HCT116 (cell line): ENCODE results near the gene KIAA0319L.
"Not testable (repeated sequence)": the region's sequence is repeated elsewhere in the genome, so short reads cannot be mapped to it uniquely, and the experiment has no call there.

ENCODE experiments used
- CEBPB ChIP-seq: IDR thresholded peaks from 2 replicates; pipeline ENCODE4 v1.6.1; 2012; ENCODE audit warnings: low read depth
- EZH2 ChIP-seq: fragments of 200-600 bp; sonication (generic); IDR thresholded peaks from 2 replicates; pipeline ENCODE4 v1.6.1; 2017; ENCODE audit warnings: antibody characterized with exemption, mixed run types
- EZH2phosphoT487 ChIP-seq: fragments of 200-600 bp; IDR thresholded peaks from 2 replicates; pipeline ENCODE4 v1.6.1; 2018; ENCODE audit warnings: antibody characterized with exemption, borderline replicate concordance
- FOSL1 ChIP-seq: IDR thresholded peaks from 2 replicates; pipeline ENCODE4 v1.6.1; 2012; ENCODE audit warnings: low read depth
- JUND ChIP-seq: IDR thresholded peaks from 2 replicates; pipeline ENCODE4 v1.6.1; 2012
- POLR2A ChIP-seq: IDR thresholded peaks from 2 replicates; pipeline ENCODE4 v1.7.0; 2011; ENCODE audit warnings: borderline replicate concordance; ENCODE audit not compliant: insufficient read depth, insufficient read length; ENCODE audit errors: extremely low read depth
- POLR2AphosphoS5 ChIP-seq: IDR thresholded peaks from 2 replicates; pipeline ENCODE4 v1.6.1; 2011; ENCODE audit warnings: mild to moderate bottlenecking, low read depth, low read length, moderate library complexity
- SIN3A ChIP-seq: IDR thresholded peaks from 2 replicates; pipeline ENCODE4 v1.6.1; 2012; ENCODE audit warnings: low read depth
- TCF7L2 ChIP-seq: IDR thresholded peaks from 2 replicates; pipeline ENCODE4 v1.7.0; 2011; ENCODE audit warnings: borderline replicate concordance, inconsistent platforms; ENCODE audit not compliant: insufficient read depth, insufficient read length; ENCODE audit errors: extremely low read depth
- ZNF274 ChIP-seq: fragments of 200-500 bp; sonication (Bioruptor generic); IDR thresholded peaks from 2 replicates; pipeline ENCODE4 v1.6.1; 2014; ENCODE audit warnings: mild to moderate bottlenecking, low read depth, low read length, inconsistent platforms
- TF ChIP-seq, protein P1 (sequence below): IDR thresholded peaks from 2 replicates; pipeline ENCODE4 v1.6.1; 2012
- TF ChIP-seq, protein P2 (sequence below), 3 experiments: fragments of 200-600 bp in 1 of 3; sonication (generic) in 1 of 3; IDR thresholded peaks in 2 of 3; conservative IDR thresholded peaks in 1 of 3; 2 replicates each; pipeline ENCODE4 v1.5.1; 2012 to 2017; ENCODE audit warnings: low read depth in 2 of 3, low read length in 2 of 3, antibody characterized with exemption in 1 of 3, borderline replicate concordance in 1 of 3, control low read depth in 1 of 3, mild to moderate bottlenecking in 1 of 3, mixed read lengths in 1 of 3, mixed run types in 1 of 3, moderate library complexity in 1 of 3; ENCODE audit not compliant: insufficient read depth in 1 of 3

DNA sequence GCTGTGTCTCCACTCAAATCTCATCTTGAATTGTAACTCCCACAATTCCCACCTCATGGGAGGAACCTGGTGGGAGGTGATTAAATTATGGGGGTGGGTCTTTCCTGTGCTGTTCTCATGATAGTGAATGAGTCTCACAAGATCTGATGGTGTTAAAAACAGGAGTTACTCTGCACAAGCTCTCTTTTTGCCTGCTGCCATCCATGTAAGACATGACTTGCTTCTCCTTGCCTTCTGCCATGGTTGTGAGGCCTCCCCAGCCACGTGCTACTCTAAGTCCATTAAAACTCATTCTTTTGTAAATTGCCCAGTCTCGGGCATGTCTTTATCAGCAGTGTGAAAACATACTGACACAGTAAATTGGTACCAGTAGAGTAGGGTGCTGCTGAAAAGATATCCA is 93.5 kb downstream of the KIAA0319L start:
- TF ChIP-seq, protein P1, sequence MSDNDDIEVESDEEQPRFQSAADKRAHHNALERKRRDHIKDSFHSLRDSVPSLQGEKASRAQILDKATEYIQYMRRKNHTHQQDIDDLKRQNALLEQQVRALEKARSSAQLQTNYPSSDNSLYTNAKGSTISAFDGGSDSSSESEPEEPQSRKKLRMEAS, result not testable (repeated sequence)
- TF ChIP-seq, protein P2, sequence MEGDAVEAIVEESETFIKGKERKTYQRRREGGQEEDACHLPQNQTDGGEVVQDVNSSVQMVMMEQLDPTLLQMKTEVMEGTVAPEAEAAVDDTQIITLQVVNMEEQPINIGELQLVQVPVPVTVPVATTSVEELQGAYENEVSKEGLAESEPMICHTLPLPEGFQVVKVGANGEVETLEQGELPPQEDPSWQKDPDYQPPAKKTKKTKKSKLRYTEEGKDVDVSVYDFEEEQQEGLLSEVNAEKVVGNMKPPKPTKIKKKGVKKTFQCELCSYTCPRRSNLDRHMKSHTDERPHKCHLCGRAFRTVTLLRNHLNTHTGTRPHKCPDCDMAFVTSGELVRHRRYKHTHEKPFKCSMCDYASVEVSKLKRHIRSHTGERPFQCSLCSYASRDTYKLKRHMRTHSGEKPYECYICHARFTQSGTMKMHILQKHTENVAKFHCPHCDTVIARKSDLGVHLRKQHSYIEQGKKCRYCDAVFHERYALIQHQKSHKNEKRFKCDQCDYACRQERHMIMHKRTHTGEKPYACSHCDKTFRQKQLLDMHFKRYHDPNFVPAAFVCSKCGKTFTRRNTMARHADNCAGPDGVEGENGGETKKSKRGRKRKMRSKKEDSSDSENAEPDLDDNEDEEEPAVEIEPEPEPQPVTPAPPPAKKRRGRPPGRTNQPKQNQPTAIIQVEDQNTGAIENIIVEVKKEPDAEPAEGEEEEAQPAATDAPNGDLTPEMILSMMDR (IDR thresholded peaks at IDR 0.05 in 2 of 3, conservative IDR thresholded peaks at IDR 0.05 in 1 of 3; ENCODE audit: borderline replicate concordance in 1 of 3, insufficient read depth in 1 of 3, low read depth in 2 of 3, low read length in 2 of 3), result not testable (repeated sequence)
- not testable (repeated sequence) for TF ChIP-seq EZH2, POLR2A, CEBPB, ZNF274, POLR2AphosphoS5, JUND, TCF7L2, FOSL1, EZH2phosphoT487, SIN3A
